ENCODE measurements around the gene LRP1. TPM values are rescaled to one million over a fixed set of nuclear protein-coding genes. Genes with fewer than 3 reads are reported as not detected.

Gene LRP1
- polyA plus RNA-seq, 2 donors = 29.6 to 47.6 TPM

DNA sequence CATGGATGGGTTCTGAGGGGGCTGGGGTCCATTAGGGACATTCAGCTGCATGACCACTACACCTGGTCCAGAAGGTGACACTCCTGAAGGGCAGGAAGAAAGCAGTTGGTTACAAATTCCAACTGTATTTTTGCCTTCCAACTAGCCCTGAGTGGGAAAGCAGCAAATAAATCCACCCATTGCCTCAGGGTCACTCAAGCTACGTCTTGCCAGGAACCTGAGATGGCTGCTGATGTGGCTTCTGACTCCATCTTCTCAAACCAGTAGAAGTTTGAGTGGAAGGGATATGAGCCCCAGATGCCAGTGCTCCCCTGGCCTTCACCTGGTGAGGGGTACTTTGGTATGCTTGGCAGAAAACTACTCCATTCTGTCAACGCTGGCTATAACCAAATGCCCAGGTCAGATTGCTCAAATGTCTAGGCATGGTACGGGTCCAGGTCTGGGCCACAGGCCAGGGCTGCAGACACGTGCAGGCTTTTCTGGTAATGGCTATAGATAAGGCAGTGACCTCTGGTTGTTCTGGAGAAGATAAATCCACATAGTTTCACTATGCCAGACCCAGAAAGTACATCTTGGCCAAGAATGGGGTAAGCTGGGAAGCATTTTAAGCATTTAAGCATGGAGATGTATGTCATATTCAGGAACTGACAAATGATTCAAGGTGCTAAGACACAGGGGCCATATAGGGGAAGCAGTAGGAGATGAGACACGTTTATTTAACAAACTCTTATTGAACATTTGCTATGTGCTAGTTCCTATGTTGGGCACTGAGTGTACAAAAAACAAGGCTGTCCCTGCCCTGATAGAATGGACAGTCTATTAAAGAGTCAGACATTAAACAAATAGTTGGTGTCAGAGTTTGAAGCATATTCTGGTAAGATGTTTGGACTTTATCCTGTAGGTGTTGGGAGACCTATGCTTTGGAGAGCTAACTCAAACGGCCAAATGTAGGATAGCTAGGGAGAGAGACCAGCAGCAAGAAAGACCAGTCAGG lies 131.0 kb downstream of the LRP1 start:
- Histone ChIP-seq H3K4me1 (ENCODE audit: control insufficient read depth in 2 of 2, insufficient read depth in 2 of 2, low read length in 1 of 2) (no peaks in the 10 kb centered on the region), H3K9me3 (ENCODE audit: control insufficient read depth in 2 of 2, insufficient read depth in 1 of 2, low read depth in 1 of 2, low read length in 1 of 2) (no peaks in the 10 kb centered on the region), H3K4me3 (ENCODE audit: low read depth in 1 of 2, low read length in 2 of 2) (no peak overlapping the region), H3K36me3 (ENCODE audit: control insufficient read depth in 2 of 2, insufficient read depth in 2 of 2, low read length in 1 of 2) (peaks cover 8 to 36% of the 10 kb centered on the region in 2 donors), H3K27ac (ENCODE audit: low read depth in 2 of 2, low read length in 1 of 2) (no peak overlapping the region), H3K27me3 (ENCODE audit: control insufficient read depth in 1 of 2, insufficient read depth in 2 of 2, low read length in 2 of 2) (no peaks in the 10 kb centered on the region)
- WGBS, 2 donors = 67 to 69% methylated on average over 6 of the region's 6 CpGs

- peaks cover 8 to 31% of the 10 kb centered on the region in 2 donors for H3K36me3 ChIP-seq (ENCODE audit: control insufficient read depth in 2 of 2, insufficient read depth in 2 of 2, low read length in 1 of 2)
- WGBS, 2 donors = 89 to 91% methylated on average over 4 of the region's 4 CpGs
- H3K9me3 ChIP-seq (ENCODE audit: control insufficient read depth in 2 of 2, insufficient read depth in 1 of 2, low read depth in 1 of 2, low read length in 1 of 2) = no peaks in the 10 kb centered on the region
- H3K27ac ChIP-seq (ENCODE audit: low read depth in 2 of 2, low read length in 1 of 2) = no peak overlapping the region
- H3K4me3 ChIP-seq (ENCODE audit: low read depth in 1 of 2, low read length in 2 of 2) = no peak overlapping the region
- H3K4me1 ChIP-seq (ENCODE audit: control insufficient read depth in 2 of 2, insufficient read depth in 2 of 2, low read length in 1 of 2) = no peaks in the 10 kb centered on the region
- H3K27me3 ChIP-seq (ENCODE audit: control insufficient read depth in 1 of 2, insufficient read depth in 2 of 2, low read length in 2 of 2) = no peaks in the 10 kb centered on the region
Observed at GRCh38 chr12:57260366-57260765, 132.1 kb downstream of the LRP1 start.

- H3K27me3 ChIP-seq (ENCODE audit: control insufficient read depth in 1 of 2, insufficient read depth in 2 of 2, low read length in 2 of 2) = no peaks in the 10 kb centered on the region
Observed at GRCh38 chr12:57261428-57261865, 133.2 kb downstream of the LRP1 start.

GRCh38 chr12:57262126-57262822 lies 134.0 kb downstream of the LRP1 start:
- no peaks in the 10 kb centered on the region for H3K4me1 ChIP-seq (ENCODE audit: control insufficient read depth in 2 of 2, insufficient read depth in 2 of 2, low read length in 1 of 2)
- H3K4me3 ChIP-seq (ENCODE audit: low read depth in 1 of 2, low read length in 2 of 2) = no peak overlapping the region
- H3K9me3 ChIP-seq (ENCODE audit: control insufficient read depth in 2 of 2, insufficient read depth in 1 of 2, low read depth in 1 of 2, low read length in 1 of 2) = no peaks in the 10 kb centered on the region
- H3K27me3 ChIP-seq (ENCODE audit: control insufficient read depth in 1 of 2, insufficient read depth in 2 of 2, low read length in 2 of 2) = no peaks in the 10 kb centered on the region
- no peak overlapping the region for H3K27ac ChIP-seq (ENCODE audit: low read depth in 2 of 2, low read length in 1 of 2)
- WGBS, 2 donors = 89 to 95% methylated on average over 3 of the region's 3 CpGs
- peaks cover 3 to 28% of the 10 kb centered on the region in 2 donors for H3K36me3 ChIP-seq (ENCODE audit: control insufficient read depth in 2 of 2, insufficient read depth in 2 of 2, low read length in 1 of 2)

More at GRCh38 chr12:57261428-57261865, 133.2 kb downstream of the LRP1 start:
- no peaks in the 10 kb centered on the region for H3K4me1 ChIP-seq (ENCODE audit: control insufficient read depth in 2 of 2, insufficient read depth in 2 of 2, low read length in 1 of 2)
- no peak overlapping the region for H3K27ac ChIP-seq (ENCODE audit: low read depth in 2 of 2, low read length in 1 of 2)
- H3K9me3 ChIP-seq (ENCODE audit: control insufficient read depth in 2 of 2, insufficient read depth in 1 of 2, low read depth in 1 of 2, low read length in 1 of 2) = no peaks in the 10 kb centered on the region
- peaks cover 3 to 25% of the 10 kb centered on the region in 2 donors for H3K36me3 ChIP-seq (ENCODE audit: control insufficient read depth in 2 of 2, insufficient read depth in 2 of 2, low read length in 1 of 2)
- 72 to 75% methylated on average over 2 of the region's 2 CpGs for WGBS, 2 donors
- no peak overlapping the region for H3K4me3 ChIP-seq (ENCODE audit: low read depth in 1 of 2, low read length in 2 of 2)

Other genes starting within 250 kb of the LRP1 start
- 10 to 100 TPM in 1 of 2 donors, 1 to 10 TPM in 1; 9.4 to 16.8 TPM for gene SDR9C7, start 194.1 kb upstream of the LRP1 start, polyA plus RNA-seq
- under 1 TPM; 0.62 to 0.69 TPM for gene RDH16, start 170.9 kb upstream of the LRP1 start, polyA plus RNA-seq
- gene ZBTB39, start 121.9 kb upstream of the LRP1 start, polyA plus RNA-seq = 1 to 10 TPM; 1.2 to 1.4 TPM
- gene TAC3, start 112.0 kb upstream of the LRP1 start, polyA plus RNA-seq = under 1 TPM in 1 of 2 donors, not detected in 1; 0.16 TPM
- gene MYO1A, start 78.4 kb upstream of the LRP1 start, polyA plus RNA-seq = under 1 TPM; 0.12 to 0.31 TPM
- 1 to 10 TPM; 3.0 TPM for gene NEMP1, start 49.7 kb upstream of the LRP1 start, polyA plus RNA-seq
- gene NAB2, start 39.4 kb upstream of the LRP1 start, polyA plus RNA-seq = 10 to 100 TPM; 11.6 to 19.3 TPM
- gene STAT6, start 17.1 kb upstream of the LRP1 start, polyA plus RNA-seq = 100 to 1,000 TPM; 101 to 145 TPM
- not detected for gene LRP1-AS, start 19.1 kb downstream of the LRP1 start, polyA plus RNA-seq
- gene NXPH4, start 88.3 kb downstream of the LRP1 start, polyA plus RNA-seq = 1 to 10 TPM in 1 of 2 donors, under 1 TPM in 1; 0.73 to 1.3 TPM
- 10 to 100 TPM; 19.8 to 69.5 TPM for gene SHMT2, start 101.2 kb downstream of the LRP1 start, polyA plus RNA-seq
- 1 to 10 TPM in 1 of 2 donors, under 1 TPM in 1; 0.96 to 1.4 TPM for gene STAC3, start 122.7 kb downstream of the LRP1 start, polyA plus RNA-seq

Data from esophagus (tissue), 2 donors.